WERI-Rb-1 (cell line): ENCODE measurements around the gene MINDY3.

ENCODE experiments used
- DNase-seq: peaks from one replicate; pipeline ENCODE4 v3.0.0-alpha.2; 2020
- H3K27ac ChIP-seq: fragments of 250-450 bp; sonication (Bioruptor Pico); 2 replicates; pipeline ENCODE4 v1.5.1; 2020; ENCODE audit warnings: mild to moderate bottlenecking, moderate library complexity
- H3K27me3 ChIP-seq: fragments of 250-450 bp; sonication (Bioruptor Pico); 2 replicates; pipeline ENCODE4 v1.5.1; 2021; ENCODE audit warnings: mild to moderate bottlenecking, low read depth, moderate library complexity; ENCODE audit not compliant: insufficient read depth, severe bottlenecking
- H3K36me3 ChIP-seq: fragments of 250-450 bp; sonication (Bioruptor Pico); 2 replicates; pipeline ENCODE4 v1.5.1; 2020; ENCODE audit warnings: mild to moderate bottlenecking, moderate library complexity
- H3K4me3 ChIP-seq: 2 replicates; pipeline ENCODE4 v1.5.1; 2011; ENCODE audit warnings: low read depth, mild to moderate bottlenecking, control low read depth, low read length
- H3K9me3 ChIP-seq: fragments of 250-450 bp; sonication (Bioruptor Pico); 2 replicates; pipeline ENCODE4 v1.5.1; 2021; ENCODE audit warnings: mild to moderate bottlenecking, moderate library complexity; ENCODE audit not compliant: severe bottlenecking
- CTCF ChIP-seq: IDR thresholded peaks from 2 replicates; pipeline ENCODE4 v1.5.1; 2011; ENCODE audit warnings: low read depth, mild to moderate bottlenecking, control low read depth, inconsistent platforms, low read length

The MINDY3 gene

GRCh38 chr10:15791816-15792524 lies 68.3 kb downstream of the MINDY3 start:
- H3K27me3 ChIP-seq: no peaks in the 10 kb centered on the region
- DNase-seq: no peak
- TF ChIP-seq CTCF: no peak
- no peak overlapping the region for H3K4me3 ChIP-seq
- no peak overlapping the region for H3K27ac ChIP-seq
- no peaks in the 10 kb centered on the region for H3K36me3 ChIP-seq
- no peaks in the 10 kb centered on the region for H3K9me3 ChIP-seq

GRCh38 chr10:15789793-15790525 lies 70.3 kb downstream of the MINDY3 start:
- no peak overlapping the region for H3K4me3 ChIP-seq
- DNase-seq: no peak
- no peak overlapping the region for H3K27ac ChIP-seq
- no peaks in the 10 kb centered on the region for H3K27me3 ChIP-seq
- H3K9me3 ChIP-seq: no peaks in the 10 kb centered on the region
- H3K36me3 ChIP-seq: no peaks in the 10 kb centered on the region
- TF ChIP-seq CTCF: no peak

- no peak for TF ChIP-seq CTCF
These were observed 72.9 kb downstream of the MINDY3 start for GRCh38 chr10:15787426-15787825.

GRCh38 chr10:15784662-15785300 lies 75.5 kb downstream of the MINDY3 start:
- H3K36me3 ChIP-seq: no peaks in the 10 kb centered on the region
- no peak overlapping the region for H3K4me3 ChIP-seq
- no peak overlapping the region for H3K27ac ChIP-seq
- H3K27me3 ChIP-seq: no peaks in the 10 kb centered on the region
- H3K9me3 ChIP-seq: no peaks in the 10 kb centered on the region
- DNase-seq: no peak
- no peak for TF ChIP-seq CTCF

More at GRCh38 chr10:15787426-15787825, 72.9 kb downstream of the MINDY3 start:
- Histone ChIP-seq H3K4me3 (no peak overlapping the region), H3K27me3 (no peaks in the 10 kb centered on the region), H3K36me3 (no peaks in the 10 kb centered on the region), H3K27ac (no peak overlapping the region), H3K9me3 (no peaks in the 10 kb centered on the region)
- DNase-seq: no peak

- DNase-seq: no peak
- Histone ChIP-seq H3K9me3 (no peaks in the 10 kb centered on the region), H3K36me3 (no peaks in the 10 kb centered on the region), H3K27me3 (no peaks in the 10 kb centered on the region), H3K4me3 (no peak overlapping the region), H3K27ac (no peak overlapping the region)
- TF ChIP-seq CTCF: no peak
These were observed 76.2 kb downstream of the MINDY3 start for GRCh38 chr10:15783941-15784636.
